GM12878 (cell line): ENCODE data around the gene PRKCE. TPM values are rescaled to one million over a fixed set of nuclear protein-coding genes. Genes with fewer than 3 reads are reported as not detected.

Experiments used
- ASH2L ChIP-seq: fragments of 300-600, 200-600 bp; sonication (generic); IDR thresholded peaks from 2 replicates; pipeline ENCODE4 v1.6.1; 2017; ENCODE audit warnings: low read depth, mild to moderate bottlenecking, borderline replicate concordance
- EP300 ChIP-seq, 2 experiments: fragments of 150-350 bp in 1 of 2; IDR thresholded peaks; 2 replicates each; pipeline ENCODE4 v1.6.1; 2011 to 2012; ENCODE audit warnings: low read depth in 2 of 2, low read length in 2 of 2, borderline replicate concordance in 1 of 2, improper control_type of control experiment in 1 of 2, inconsistent platforms in 1 of 2; ENCODE audit not compliant: control insufficient read depth in 1 of 2
- IKZF2 ChIP-seq, 2 experiments: fragments of 450-650 bp; IDR thresholded peaks; 2 replicates each; pipeline ENCODE4 v1.6.1; 2017; ENCODE audit warnings: mild to moderate bottlenecking in 2 of 2, moderate library complexity in 2 of 2
- PAX5 ChIP-seq: IDR thresholded peaks from 2 replicates; pipeline ENCODE4 v1.6.1; 2011; ENCODE audit warnings: low read depth, low read length, borderline replicate concordance
- SMC3 ChIP-seq: IDR thresholded peaks from 2 replicates; pipeline ENCODE4 v1.6.1; 2011; ENCODE audit warnings: low read length, improper control_type of control experiment, borderline replicate concordance
- YY1 ChIP-seq: IDR thresholded peaks from 2 replicates; pipeline ENCODE4 v1.6.1; 2011; ENCODE audit warnings: low read depth, mild to moderate bottlenecking, low read length
- ZNF207 ChIP-seq: fragments of 450-650 bp; IDR thresholded peaks from 2 replicates; pipeline ENCODE4 v1.6.1; 2014; ENCODE audit warnings: antibody characterized with exemption, mild to moderate bottlenecking, borderline replicate concordance
- polyA plus RNA-seq, 11 experiments: library from polyadenylated mRNA; depleted of rRNA in 4 of 11; unstranded in 6 of 11; stranded (reverse) in 5 of 11; fragments of >200 nt; fragmentation: Nextera tagmentation in 4 of 11; fragmentation: Illumina TruSeq in 1 of 11; extraction: Ambion mirVana in 4 of 11; extraction: Trizol in 1 of 11; gene quantifications; 1 replicate in 1 of 11; 2 replicates in 10 of 11; pipeline versions ENCODE4 v1.2.1 to v1.2.3, GENCODE V29; 2011 to 2016; ENCODE audit warnings: inconsistent platforms in 2 of 11, missing spikeins in 2 of 11, low read depth in 1 of 11
- total RNA-seq, 4 experiments: library from RNA; depleted of rRNA in 3 of 4; stranded (reverse); fragments of >200 nt in 3 of 4; fragmentation: Illumina TruSeq in 1 of 4; extraction: Trizol in 1 of 4; gene quantifications; 2 replicates each; pipeline versions ENCODE4 v1.2.1 to v1.2.3, GENCODE V29; 2013 to 2021
- TF ChIP-seq, protein P1 (sequence below): fragments of 450-650 bp; IDR thresholded peaks from 2 replicates; pipeline ENCODE4 v1.6.1; 2017; ENCODE audit warnings: mild to moderate bottlenecking, moderate library complexity

Gene PRKCE
- total and polyA plus RNA-seq, 10 of the 15 experiments (the other 5 are each of a cell fraction or from before 2014, with no cell fraction given) = 2.6 to 28.2 (median 11.3) TPM

DNA sequence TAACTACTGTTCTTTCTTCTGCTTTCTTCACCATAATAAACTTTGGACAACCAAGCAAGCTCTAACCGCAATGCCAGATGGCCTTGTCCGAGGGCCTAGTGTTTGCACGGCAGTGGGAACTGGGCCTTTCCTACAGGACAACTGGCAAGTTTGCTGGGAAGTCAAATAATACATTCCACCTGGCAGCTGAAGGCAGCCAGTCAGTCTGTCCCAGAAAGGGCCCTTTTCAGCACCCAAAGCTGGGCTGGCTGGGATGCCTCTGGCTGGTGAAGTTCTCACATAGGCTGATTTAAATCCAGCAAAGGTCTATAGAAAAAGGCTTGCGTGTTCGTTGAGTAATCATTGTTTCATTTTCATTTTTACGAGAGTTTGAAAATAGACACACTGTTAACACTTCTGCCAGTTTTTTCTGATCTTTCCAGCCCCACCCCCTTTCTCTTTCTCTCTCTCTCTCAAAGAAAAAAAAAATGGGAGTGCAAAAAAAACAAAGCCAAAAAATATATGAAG is 535.7 kb downstream of the PRKCE start (continued):
- TF ChIP-seq, protein P1, sequence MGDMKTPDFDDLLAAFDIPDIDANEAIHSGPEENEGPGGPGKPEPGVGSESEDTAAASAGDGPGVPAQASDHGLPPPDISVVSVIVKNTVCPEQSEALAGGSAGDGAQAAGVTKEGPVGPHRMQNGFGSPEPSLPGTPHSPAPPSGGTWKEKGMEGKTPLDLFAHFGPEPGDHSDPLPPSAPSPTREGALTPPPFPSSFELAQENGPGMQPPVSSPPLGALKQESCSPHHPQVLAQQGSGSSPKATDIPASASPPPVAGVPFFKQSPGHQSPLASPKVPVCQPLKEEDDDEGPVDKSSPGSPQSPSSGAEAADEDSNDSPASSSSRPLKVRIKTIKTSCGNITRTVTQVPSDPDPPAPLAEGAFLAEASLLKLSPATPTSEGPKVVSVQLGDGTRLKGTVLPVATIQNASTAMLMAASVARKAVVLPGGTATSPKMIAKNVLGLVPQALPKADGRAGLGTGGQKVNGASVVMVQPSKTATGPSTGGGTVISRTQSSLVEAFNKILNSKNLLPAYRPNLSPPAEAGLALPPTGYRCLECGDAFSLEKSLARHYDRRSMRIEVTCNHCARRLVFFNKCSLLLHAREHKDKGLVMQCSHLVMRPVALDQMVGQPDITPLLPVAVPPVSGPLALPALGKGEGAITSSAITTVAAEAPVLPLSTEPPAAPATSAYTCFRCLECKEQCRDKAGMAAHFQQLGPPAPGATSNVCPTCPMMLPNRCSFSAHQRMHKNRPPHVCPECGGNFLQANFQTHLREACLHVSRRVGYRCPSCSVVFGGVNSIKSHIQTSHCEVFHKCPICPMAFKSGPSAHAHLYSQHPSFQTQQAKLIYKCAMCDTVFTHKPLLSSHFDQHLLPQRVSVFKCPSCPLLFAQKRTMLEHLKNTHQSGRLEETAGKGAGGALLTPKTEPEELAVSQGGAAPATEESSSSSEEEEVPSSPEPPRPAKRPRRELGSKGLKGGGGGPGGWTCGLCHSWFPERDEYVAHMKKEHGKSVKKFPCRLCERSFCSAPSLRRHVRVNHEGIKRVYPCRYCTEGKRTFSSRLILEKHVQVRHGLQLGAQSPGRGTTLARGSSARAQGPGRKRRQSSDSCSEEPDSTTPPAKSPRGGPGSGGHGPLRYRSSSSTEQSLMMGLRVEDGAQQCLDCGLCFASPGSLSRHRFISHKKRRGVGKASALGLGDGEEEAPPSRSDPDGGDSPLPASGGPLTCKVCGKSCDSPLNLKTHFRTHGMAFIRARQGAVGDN = peak; percentile 68; the same call in 1 of the 2 replicates
- peak in 1 of 2 experiments; percentile 20; a peak in 1 of 4 replicates for TF ChIP-seq EP300 (IDR thresholded peaks at IDR 0.05; ENCODE audit: borderline replicate concordance in 1 of 2, control insufficient read depth in 1 of 2, low read depth in 2 of 2, low read length in 2 of 2)
- TF ChIP-seq IKZF2 (IDR thresholded peaks at IDR 0.05) = peak; percentile 39 to 42; a peak in 2 of 4 replicates
- TF ChIP-seq PAX5 = 0 out of 2 replicates have a peak, but pooled peaks have one; percentile 6
- 0 out of 2 replicates have a peak, but pooled peaks have one; percentile 63 for TF ChIP-seq ZNF207
- TF ChIP-seq YY1 = no peak
- TF ChIP-seq SMC3 = 0 out of 2 replicates have a peak, but pooled peaks have one; percentile 11
- peak; percentile 78; the same call in 1 of the 2 replicates for TF ChIP-seq ASH2L
